HG03196 (cell line): ENCODE results near the gene PLEKHH1.

Source experiments
- ATAC-seq: cut with Tn5 transposase; IDR thresholded peaks from one replicate; pipeline ENCODE4 v1.9.1; 2021; ENCODE audit not compliant: unreplicated experiment

The PLEKHH1 gene

GRCh38 chr14:67510121-67510520, 23.0 kb upstream of the PLEKHH1 start:
- no peak for ATAC-seq

GRCh38 chr14:67510836-67511235, 22.3 kb upstream of the PLEKHH1 start:
- no peak for ATAC-seq

- no peak for ATAC-seq
Observed at GRCh38 chr14:67512463-67513310, 20.4 kb upstream of the PLEKHH1 start.

GRCh38 chr14:67513631-67514108, 19.4 kb upstream of the PLEKHH1 start:
- no peak for ATAC-seq

GRCh38 chr14:67514203-67514607, 18.9 kb upstream of the PLEKHH1 start:
- no peak for ATAC-seq

- no peak for ATAC-seq
Observed at GRCh38 chr14:67514650-67515385, 18.3 kb upstream of the PLEKHH1 start.

GRCh38 chr14:67515386-67516079, 17.6 kb upstream of the PLEKHH1 start:
- ATAC-seq, result no peak

GRCh38 chr14:67516676-67517075, 16.4 kb upstream of the PLEKHH1 start:
- no peak for ATAC-seq

- no peak for ATAC-seq
Observed at GRCh38 chr14:67517083-67517482, 16.0 kb upstream of the PLEKHH1 start.

- ATAC-seq, result no peak
Observed at GRCh38 chr14:67519406-67519805, 13.7 kb upstream of the PLEKHH1 start.

GRCh38 chr14:67520482-67520881, 12.6 kb upstream of the PLEKHH1 start:
- no peak for ATAC-seq

GRCh38 chr14:67522270-67522669, 10.8 kb upstream of the PLEKHH1 start:
- ATAC-seq, result no peak

GRCh38 chr14:67523764-67524633, 9.1 kb upstream of the PLEKHH1 start:
- ATAC-seq, result no peak

GRCh38 chr14:67524634-67524963, 8.5 kb upstream of the PLEKHH1 start:
- ATAC-seq, result no peak

GRCh38 chr14:67525389-67525788, 7.7 kb upstream of the PLEKHH1 start:
- no peak for ATAC-seq

- no peak for ATAC-seq
Observed at GRCh38 chr14:67526181-67526580, 6.9 kb upstream of the PLEKHH1 start.

GRCh38 chr14:67526676-67527459, 6.2 kb upstream of the PLEKHH1 start:
- ATAC-seq, result no peak

GRCh38 chr14:67527756-67528155, 5.3 kb upstream of the PLEKHH1 start:
- ATAC-seq, result no peak

GRCh38 chr14:67528276-67528675, 4.8 kb upstream of the PLEKHH1 start:
- no peak for ATAC-seq
